Kidney tubule cell (primary cell): ENCODE results near the gene KLK13.

Experiments used
- DNase-seq: peaks from one replicate; pipeline ENCODE4 v3.0.0-alpha.2; 2018; ENCODE audit warnings: low spot score

The KLK13 gene

DNA sequence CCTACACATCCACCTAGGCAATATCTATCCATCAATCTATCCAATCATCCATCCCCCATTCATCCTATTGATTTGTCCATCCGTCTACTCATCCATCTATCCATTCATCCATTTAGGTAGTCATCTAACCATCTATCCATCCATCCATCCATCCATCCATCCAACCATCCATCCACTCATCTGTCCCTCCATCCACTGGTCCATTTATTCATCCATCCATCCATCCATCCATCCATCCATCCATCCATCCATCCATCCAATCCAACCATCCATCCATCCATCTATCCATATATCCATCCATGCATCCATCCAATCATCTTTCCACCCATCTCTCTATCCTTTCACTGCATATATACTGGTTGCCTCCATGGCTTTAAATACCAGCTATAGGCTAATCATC is 3.9 kb downstream of the KLK13 start:
- no peak for DNase-seq

GRCh38 chr19:51060336-51060735 is 4.6 kb downstream of the KLK13 start:
- no peak for DNase-seq

- no peak for DNase-seq
Measured at GRCh38 chr19:51059715-51060114, 5.2 kb downstream of the KLK13 start.

DNA sequence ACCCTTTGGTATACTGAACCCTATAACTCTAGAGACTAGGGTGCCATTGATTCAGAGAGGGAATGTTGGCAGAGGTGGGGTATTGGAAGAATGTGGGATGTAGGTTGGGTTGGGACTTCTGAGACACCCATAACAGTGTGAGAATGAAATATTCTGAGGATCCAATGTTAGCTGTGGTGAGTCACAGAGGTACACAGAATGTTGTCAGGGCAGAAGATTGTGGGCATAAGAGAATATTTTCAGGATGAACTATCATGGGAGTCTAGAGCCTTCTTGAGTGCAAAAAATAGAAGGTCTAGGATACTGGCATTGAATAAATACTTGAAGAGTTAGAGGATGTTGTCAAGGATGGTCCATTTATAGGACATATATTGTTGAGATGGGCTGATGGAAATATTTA is 9.0 kb downstream of the KLK13 start:
- DNase-seq, result no peak

DNA sequence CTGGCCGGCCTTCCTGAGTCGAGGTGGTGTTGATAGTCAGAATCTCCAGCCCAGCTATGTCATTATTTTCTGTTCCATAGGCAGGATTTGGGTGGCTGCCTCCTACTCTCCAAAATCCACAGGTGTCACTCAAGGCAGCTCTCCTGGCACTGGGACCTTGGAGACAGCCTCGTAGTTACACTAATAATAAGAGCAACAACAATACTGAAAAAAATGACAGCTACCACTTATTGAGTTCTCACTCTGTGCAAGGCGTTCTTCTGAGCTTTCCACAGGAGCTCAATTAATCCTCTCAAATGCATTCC is 17.9 kb downstream of the KLK13 start:
- no peak for DNase-seq

GRCh38 chr19:51044327-51044726 is 20.6 kb downstream of the KLK13 start:
- no peak for DNase-seq

GRCh38 chr19:51043497-51043896 is 21.4 kb downstream of the KLK13 start:
- no peak for DNase-seq

DNA sequence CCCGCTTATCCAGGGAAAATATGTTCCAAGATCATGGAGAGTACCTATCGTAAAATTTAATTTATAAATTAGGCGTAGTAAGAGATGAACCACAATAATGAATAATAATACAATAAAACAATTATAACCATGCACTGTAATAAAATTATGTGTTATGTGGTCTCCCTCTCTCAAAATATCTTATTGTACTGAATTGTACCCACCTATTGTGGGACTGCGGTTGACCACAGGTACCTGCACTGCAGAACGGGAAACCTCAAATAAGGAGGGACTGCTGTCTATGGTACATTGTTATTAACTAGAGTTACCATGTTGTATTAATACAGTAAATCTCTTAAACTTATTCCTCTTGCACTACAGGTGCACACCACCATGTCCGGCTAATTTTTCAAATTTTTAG is 24.7 kb downstream of the KLK13 start:
- DNase-seq, result no peak

DNA sequence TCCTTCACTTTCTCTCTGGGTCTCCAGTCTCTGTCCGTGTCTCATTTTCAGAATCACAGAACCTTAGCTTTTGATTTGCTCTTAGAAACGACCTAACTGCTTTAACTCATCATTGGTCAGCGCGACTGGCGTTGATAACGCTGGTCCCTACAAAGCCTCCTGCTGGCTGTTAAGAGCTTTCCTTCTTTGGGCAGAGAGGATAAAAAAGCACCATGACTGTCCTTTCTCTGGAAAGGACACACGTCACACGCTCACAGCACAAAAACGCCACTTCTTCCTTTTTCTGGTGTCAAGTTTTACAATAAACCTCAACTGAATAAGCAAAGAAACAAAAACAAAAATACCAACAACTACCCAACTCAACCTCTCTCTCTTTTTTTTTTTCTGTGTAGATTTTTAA is 28.4 kb downstream of the KLK13 start:
- no peak for DNase-seq

DNA sequence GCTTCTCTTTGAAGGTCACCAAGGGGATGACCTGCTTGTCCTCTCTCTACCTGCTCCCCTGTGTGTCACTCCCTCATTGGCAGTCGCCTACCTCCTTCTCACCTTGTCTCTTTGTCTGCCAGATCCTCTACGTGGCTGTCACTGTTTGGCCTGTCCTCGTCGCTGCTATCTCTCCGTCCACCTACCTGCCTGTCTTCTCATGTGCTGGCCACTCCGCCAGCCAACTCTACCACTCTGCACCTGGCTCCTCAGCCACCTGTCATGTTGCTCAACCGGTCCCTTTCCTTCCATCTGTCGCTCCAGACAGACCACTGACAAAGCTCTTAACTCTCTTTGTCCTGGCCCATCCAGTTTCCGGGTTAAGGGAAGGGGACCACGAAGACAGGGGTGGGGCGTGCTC is 30.2 kb downstream of the KLK13 start, which contains the start of gene KLK12:
Gene KLK12 (minus strand): TSS at position 299 of the 400 bp plus-strand sequence. CDS start 381 bp downstream, outside the sequence.
- DNase-seq, result no peak

- DNase-seq, result no peak
Measured at GRCh38 chr19:51031880-51032225, 33.0 kb downstream of the KLK13 start.

DNA sequence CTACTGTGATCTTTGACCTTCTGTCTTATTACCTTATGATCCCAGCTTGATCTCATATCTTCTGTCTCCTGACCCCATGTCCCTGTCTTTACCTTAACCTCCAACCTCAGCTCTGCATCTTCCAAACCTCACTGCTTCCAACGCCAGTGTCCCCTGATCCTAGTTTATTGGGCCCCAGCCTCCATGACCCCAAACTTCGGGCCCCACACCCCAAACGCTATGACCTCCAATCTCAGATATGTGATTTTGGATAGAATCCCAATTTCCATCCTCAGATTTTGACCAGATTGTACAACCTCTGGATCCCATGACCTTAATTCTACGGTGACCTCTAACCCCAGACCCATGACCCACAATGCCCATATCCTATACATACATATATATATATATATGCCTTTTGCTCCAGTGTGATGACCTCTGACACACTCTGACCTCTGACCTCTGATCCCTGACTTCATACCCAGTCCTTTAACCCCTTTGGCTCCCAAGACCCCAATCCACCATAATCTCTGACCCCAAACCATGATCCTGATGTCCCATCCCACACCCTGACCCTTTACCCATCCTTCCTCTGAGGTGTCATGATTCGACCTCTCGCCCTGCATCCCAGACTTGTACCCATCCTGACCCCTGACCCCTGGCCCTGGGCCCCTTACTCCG is 33.5 kb downstream of the KLK13 start:
- no peak for DNase-seq

DNA sequence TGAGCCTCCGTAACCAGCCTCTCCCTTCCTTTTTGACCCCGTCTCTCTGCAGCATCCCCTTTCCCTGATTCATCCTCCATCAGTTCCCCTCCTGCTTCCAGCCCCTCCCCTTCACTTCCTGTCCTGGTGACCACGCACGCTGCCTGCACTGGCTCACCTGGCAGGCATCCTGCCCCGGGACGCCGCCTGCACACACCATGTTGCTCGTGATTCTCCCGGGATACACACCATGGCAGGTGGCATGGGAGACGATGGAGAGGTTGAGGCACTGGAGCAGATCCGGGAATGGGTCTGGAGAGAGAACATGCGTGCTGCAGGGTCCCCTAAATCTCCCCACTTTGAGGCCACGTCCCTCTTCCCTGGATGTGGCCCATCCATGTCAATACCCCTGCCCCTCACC is 34.3 kb downstream of the KLK13 start:
- DNase-seq, result no peak

GRCh38 chr19:51029718-51030117 is 35.2 kb downstream of the KLK13 start:
- DNase-seq, result no peak

DNA sequence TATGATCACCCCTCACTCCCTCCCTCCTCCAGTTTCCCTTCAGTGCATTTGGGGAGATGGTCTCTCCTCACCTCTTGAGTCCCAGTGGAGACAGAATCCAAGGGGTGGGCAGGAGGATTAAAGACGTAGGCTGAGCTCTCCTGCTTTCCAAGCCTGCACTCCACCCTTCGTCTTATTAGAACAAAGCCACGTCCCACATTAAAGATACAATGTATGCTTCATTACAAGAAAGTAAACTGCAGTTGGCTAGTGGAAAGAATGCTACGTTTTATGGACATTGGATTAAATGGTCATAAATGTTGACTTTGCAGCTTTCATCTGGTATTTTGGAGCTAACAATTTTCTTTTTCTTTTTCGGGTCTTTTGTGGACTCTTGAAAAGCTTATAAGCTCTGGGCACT is 37.0 kb downstream of the KLK13 start:
- DNase-seq, result no peak

DNA sequence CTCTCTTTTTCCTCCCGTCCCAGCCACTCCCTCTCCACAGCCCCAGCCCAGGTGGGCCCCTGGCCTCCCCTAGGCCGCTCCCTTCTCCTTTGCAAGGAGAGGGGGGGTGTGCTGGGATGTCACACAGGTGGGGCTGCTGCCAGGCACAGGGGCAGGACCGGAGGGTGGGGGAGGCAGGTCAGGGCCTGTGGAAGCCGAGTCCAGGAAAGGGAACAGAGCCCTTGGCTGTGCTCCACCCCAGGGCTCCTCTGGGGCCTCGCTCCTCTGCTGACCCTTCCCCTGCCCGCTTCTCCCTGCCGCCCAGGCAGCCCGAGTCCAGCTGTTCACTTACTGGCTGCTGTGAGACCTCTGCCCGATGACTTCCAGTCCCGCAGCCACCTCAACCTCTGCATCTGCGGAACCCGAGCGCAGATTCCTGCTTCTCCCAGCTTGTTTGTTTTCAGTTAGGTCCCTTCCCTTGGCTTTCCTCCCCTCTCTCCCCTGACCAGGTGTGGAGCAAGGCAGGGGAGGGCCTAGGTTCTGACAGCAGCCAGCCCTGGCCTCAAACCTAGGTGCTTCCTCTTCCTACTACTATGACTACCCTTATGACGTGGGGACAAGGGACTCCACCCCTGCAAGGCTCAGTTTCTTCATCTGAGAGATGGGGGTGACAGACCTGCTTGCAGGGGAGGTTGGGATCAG is 37.6 kb downstream of the KLK13 start:
- no peak for DNase-seq

DNA sequence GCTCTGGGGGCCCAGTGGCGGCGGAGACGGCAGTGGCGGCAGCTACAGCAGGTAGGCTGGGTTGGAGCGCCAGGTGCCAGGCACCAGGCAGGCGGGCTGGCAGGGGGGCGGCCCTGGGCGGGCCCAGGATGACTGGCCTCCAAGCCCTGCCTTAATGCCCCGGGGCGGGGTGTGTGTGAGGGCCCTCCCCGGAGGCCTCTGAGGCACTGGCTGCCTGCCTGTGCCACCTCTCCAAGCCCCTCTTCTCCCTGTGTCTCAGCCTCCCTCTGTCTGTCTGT is 38.4 kb downstream of the KLK13 start, which contains the start of gene KLK11:
Gene KLK11 (minus strand): TSS at position 63 of the 278 bp plus-strand sequence. CDS start 985 bp downstream, outside the sequence.
- DNase-seq, result no peak

- no peak for DNase-seq
Measured at GRCh38 chr19:51025809-51026553, 38.9 kb downstream of the KLK13 start.

- no peak for DNase-seq
Measured at GRCh38 chr19:51025401-51025800, 39.5 kb downstream of the KLK13 start.

DNA sequence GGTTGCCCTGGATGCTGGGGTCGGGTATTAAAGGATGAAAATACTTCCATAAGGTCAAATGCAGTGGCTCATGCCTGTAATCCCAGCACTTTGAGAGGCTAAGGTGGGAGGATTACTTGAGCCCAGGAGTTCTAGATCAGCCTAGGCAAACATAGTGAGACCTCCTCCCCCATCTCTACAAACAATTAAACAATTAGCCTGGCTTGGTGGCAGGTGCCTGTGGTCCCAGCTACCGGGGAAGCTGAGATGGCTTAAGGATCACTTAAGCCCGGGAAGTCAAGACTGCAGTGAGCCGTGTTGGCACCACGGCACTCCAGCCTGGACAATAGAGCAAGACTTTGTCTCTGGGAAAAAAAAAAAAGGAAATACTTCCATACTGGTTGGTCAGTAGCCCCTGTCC is 40.0 kb downstream of the KLK13 start:
- DNase-seq, result no peak

DNA sequence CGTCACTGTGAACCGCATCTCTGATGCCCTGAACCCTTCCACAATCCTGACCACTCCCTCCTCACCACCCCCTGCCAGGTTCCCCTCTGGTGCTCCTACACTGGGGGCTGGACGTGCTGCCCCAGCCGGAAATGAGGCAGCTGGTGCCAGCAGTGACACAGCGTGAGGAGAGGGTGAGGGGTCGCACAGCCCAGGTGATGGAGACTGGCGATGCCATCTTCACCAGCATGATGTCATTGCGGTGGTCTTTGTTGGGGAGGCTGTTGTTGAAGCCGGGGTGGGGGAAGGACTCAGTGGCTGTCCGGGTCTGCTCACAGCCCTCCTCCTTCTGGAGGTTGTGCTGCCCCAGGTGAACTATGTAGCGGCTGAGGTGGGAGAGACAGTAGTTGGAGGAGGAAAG is 40.9 kb downstream of the KLK13 start:
- no peak for DNase-seq

GRCh38 chr19:51022526-51022925 is 42.4 kb downstream of the KLK13 start:
- DNase-seq, result no peak

DNA sequence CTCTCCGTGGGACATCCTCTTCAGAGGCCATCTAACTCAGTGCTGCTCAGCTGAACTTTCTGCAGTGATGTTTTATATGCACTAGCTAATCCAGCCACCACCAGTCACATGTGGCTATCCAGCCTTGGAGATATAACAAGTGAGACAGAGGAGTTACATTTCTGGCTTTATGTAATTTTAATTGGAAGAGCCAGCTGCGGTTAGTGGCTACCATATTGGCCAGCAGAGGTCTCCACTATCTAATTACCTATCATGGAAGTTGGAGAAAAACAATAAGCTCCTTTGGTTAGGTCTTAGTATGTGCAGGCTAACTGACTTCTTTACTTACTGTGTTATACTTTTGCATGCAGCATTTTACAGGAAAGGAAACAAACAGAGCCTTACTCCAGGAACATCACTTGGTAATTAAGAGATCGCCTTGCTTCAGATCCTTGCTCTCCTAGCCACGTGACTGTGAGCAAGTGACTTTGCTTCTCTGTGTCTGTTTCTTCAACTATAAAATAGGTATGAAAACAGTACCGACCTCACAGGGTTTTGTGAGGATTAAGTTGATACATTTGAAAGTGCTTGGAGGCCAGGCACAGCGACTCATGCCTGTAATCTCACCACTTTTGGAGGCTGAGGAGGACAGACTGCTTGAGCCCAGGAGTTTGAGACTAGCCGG is 43.8 kb downstream of the KLK13 start:
- DNase-seq, result peak; percentile 50
